CD4-positive, CD25-positive, alpha-beta regulatory T cell (primary cell): ENCODE data around the gene CHN1. TPM values are rescaled to one million over a fixed set of nuclear protein-coding genes. Genes with fewer than 3 reads are reported as not detected.

ENCODE experiments used
- ATAC-seq, 2 donors: fragments of 150-1000 bp; cut with Tn5 transposase; one replicate each; pipeline ENCODE4 v1.10.0; 2021; ENCODE audit warnings: low read depth in 2 of 2, moderate number of reproducible peaks in 2 of 2, moderate library complexity in 1 of 2
- DNase-seq, 3 donors: peaks; one replicate each; pipeline versions ENCODE4 v3.0.0 to v3.0.0-alpha.2; 2012 to 2022; ENCODE audit warnings: mixed read lengths in 1 of 3
- H3K27ac ChIP-seq: one replicate; pipeline ENCODE4 v1.7.0; 2013; ENCODE audit warnings: mild to moderate bottlenecking, low read length; ENCODE audit not compliant: insufficient read depth, poor library complexity, severe bottlenecking
- H3K27me3 ChIP-seq: one replicate; pipeline ENCODE4 v1.7.0; 2013; ENCODE audit warnings: low read length; ENCODE audit not compliant: control insufficient read depth, insufficient read depth
- H3K36me3 ChIP-seq: one replicate; pipeline ENCODE4 v1.7.0; 2013; ENCODE audit warnings: mild to moderate bottlenecking, low read length, moderate library complexity; ENCODE audit not compliant: control insufficient read depth, insufficient read depth
- H3K4me1 ChIP-seq: 2 replicates; pipeline ENCODE4 v1.7.0; 2013; ENCODE audit warnings: mild to moderate bottlenecking, low read length; ENCODE audit not compliant: insufficient read depth, control insufficient read depth, poor library complexity, severe bottlenecking
- H3K4me3 ChIP-seq: one replicate; pipeline ENCODE4 v1.7.0; 2013; ENCODE audit warnings: low read depth, mild to moderate bottlenecking, low read length, moderate library complexity
- H3K9me3 ChIP-seq, 2 experiments: 1 replicate in 1 of 2; 2 replicates in 1 of 2; pipeline ENCODE4 v1.7.0; 2013; ENCODE audit warnings: low read length in 2 of 2, mild to moderate bottlenecking in 1 of 2, moderate library complexity in 1 of 2; ENCODE audit not compliant: control insufficient read depth in 2 of 2
- H3K27ac Mint-ChIP-seq, 3 donors: one replicate each; pipeline ENCODE4 v1.8.0; 2020 to 2022; ENCODE audit warnings: mild to moderate bottlenecking in 3 of 3, mixed read lengths in 3 of 3, moderate library complexity in 2 of 3
- H3K27me3 Mint-ChIP-seq: one replicate; pipeline ENCODE4 v1.8.0; 2022; ENCODE audit warnings: mild to moderate bottlenecking, mixed read lengths
- H3K36me3 Mint-ChIP-seq: one replicate; pipeline ENCODE4 v1.8.0; 2020; ENCODE audit warnings: mixed read lengths
- H3K4me1 Mint-ChIP-seq, 4 donors: one replicate each; pipeline ENCODE4 v1.8.0; 2020 to 2022; ENCODE audit warnings: mixed read lengths in 4 of 4, mild to moderate bottlenecking in 1 of 4
- H3K4me3 Mint-ChIP-seq, 4 donors: one replicate each; pipeline ENCODE4 v1.8.0; 2020 to 2022; ENCODE audit warnings: mild to moderate bottlenecking in 4 of 4, mixed read lengths in 4 of 4, moderate library complexity in 3 of 4
- H3K9me3 Mint-ChIP-seq, 7 donors: one replicate each; pipeline ENCODE4 v1.8.0; 2020 to 2022; ENCODE audit warnings: mixed read lengths in 7 of 7, mild to moderate bottlenecking in 3 of 7, moderate library complexity in 2 of 7
- polyA plus RNA-seq, 4 donors: library from polyadenylated mRNA; unstranded; fragments of 300-500 nt; fragmentation: Illumina TruSeq; gene quantifications; one replicate each; pipeline ENCODE4 v1.2.3, GENCODE V29; 2021
- total RNA-seq: library from RNA; stranded (reverse); gene quantifications from one replicate; pipeline ENCODE4 v1.2.3, GENCODE V29; 2022

The CHN1 gene
- total and polyA plus RNA-seq, 5 donors from 2014 or later = 6.6 to 17.9 (median 12.0) TPM

GRCh38 chr2:174939046-174939445 is 66.1 kb downstream of the CHN1 start:
- H3K9me3 Mint-ChIP-seq = peaks cover 0 to 1% (median 0%) of the 10 kb centered on the region in 7 donors
- no peak for DNase-seq
- Histone ChIP-seq H3K4me1 (no peaks in the 10 kb centered on the region), H3K27ac (no peak overlapping the region), H3K9me3 (no peaks in the 10 kb centered on the region), H3K36me3 (no peaks in the 10 kb centered on the region), H3K4me3 (no peak overlapping the region), H3K27me3 (no peaks in the 10 kb centered on the region)
- no peaks in the 10 kb centered on the region for H3K36me3 Mint-ChIP-seq
- no peak overlapping the region for H3K4me3 Mint-ChIP-seq
- H3K27ac Mint-ChIP-seq = no peak overlapping the region
- ATAC-seq = no peak
- no peaks in the 10 kb centered on the region for H3K4me1 Mint-ChIP-seq
- no peaks in the 10 kb centered on the region for H3K27me3 Mint-ChIP-seq

GRCh38 chr2:174931724-174932123 is 73.5 kb downstream of the CHN1 start:
- no peaks in the 10 kb centered on the region for H3K36me3 ChIP-seq

GRCh38 chr2:174929786-174930185 is 75.4 kb downstream of the CHN1 start:
- no peak overlapping the region for H3K4me3 ChIP-seq
- no peaks in the 10 kb centered on the region for H3K4me1 Mint-ChIP-seq
- no peaks in the 10 kb centered on the region for H3K9me3 ChIP-seq
- no peak for ATAC-seq
- no peaks in the 10 kb centered on the region for H3K27me3 ChIP-seq
- H3K27ac ChIP-seq = no peak overlapping the region
- H3K4me1 ChIP-seq = no peaks in the 10 kb centered on the region
- H3K27me3 Mint-ChIP-seq = no peaks in the 10 kb centered on the region
- H3K9me3 Mint-ChIP-seq = no peaks in the 10 kb centered on the region
- no peaks in the 10 kb centered on the region for H3K36me3 ChIP-seq
- no peak overlapping the region for H3K4me3 Mint-ChIP-seq
- H3K27ac Mint-ChIP-seq = no peak overlapping the region
- no peak for DNase-seq
- H3K36me3 Mint-ChIP-seq = no peaks in the 10 kb centered on the region

More at GRCh38 chr2:174931724-174932123, 73.5 kb downstream of the CHN1 start:
- Histone ChIP-seq H3K27me3 (no peaks in the 10 kb centered on the region), H3K27ac (no peak overlapping the region), H3K4me3 (no peak overlapping the region), H3K4me1 (no peaks in the 10 kb centered on the region), H3K9me3 (no peaks in the 10 kb centered on the region)
- H3K27me3 Mint-ChIP-seq = no peaks in the 10 kb centered on the region
- no peaks in the 10 kb centered on the region for H3K36me3 Mint-ChIP-seq
- no peak overlapping the region for H3K4me3 Mint-ChIP-seq
- no peak for ATAC-seq
- no peaks in the 10 kb centered on the region for H3K4me1 Mint-ChIP-seq
- no peaks in the 10 kb centered on the region for H3K9me3 Mint-ChIP-seq
- DNase-seq = no peak
- no peak overlapping the region for H3K27ac Mint-ChIP-seq

GRCh38 chr2:174925046-174925784 is 80.0 kb downstream of the CHN1 start:
- DNase-seq (no peak), ATAC-seq (no peak)
- Histone ChIP-seq H3K27ac (no peak overlapping the region), H3K36me3 (no peaks in the 10 kb centered on the region), H3K4me1 (no peaks in the 10 kb centered on the region), H3K4me3 (no peak overlapping the region), H3K9me3 (no peaks in the 10 kb centered on the region), H3K27me3 (no peaks in the 10 kb centered on the region)
- Mint-ChIP-seq H3K9me3 (peaks cover 0 to 2% (median 0%) of the 10 kb centered on the region in 7 donors), H3K4me3 (no peak overlapping the region), H3K4me1 (no peaks in the 10 kb centered on the region), H3K27ac (no peak overlapping the region), H3K27me3 (peaks cover 5% of the 10 kb centered on the region), H3K36me3 (no peaks in the 10 kb centered on the region)

- Histone ChIP-seq H3K4me1 (no peaks in the 10 kb centered on the region), H3K36me3 (no peaks in the 10 kb centered on the region), H3K27ac (no peak overlapping the region), H3K4me3 (no peak overlapping the region), H3K27me3 (no peaks in the 10 kb centered on the region), H3K9me3 (no peaks in the 10 kb centered on the region)
- no peaks in the 10 kb centered on the region for H3K4me1 Mint-ChIP-seq
- no peak overlapping the region for H3K27ac Mint-ChIP-seq
- H3K4me3 Mint-ChIP-seq = no peak overlapping the region
- H3K36me3 Mint-ChIP-seq = no peaks in the 10 kb centered on the region
- peaks cover 5% of the 10 kb centered on the region for H3K27me3 Mint-ChIP-seq
- peaks cover 0 to 2% (median 0%) of the 10 kb centered on the region in 7 donors for H3K9me3 Mint-ChIP-seq
- ATAC-seq (no peak), DNase-seq (no peak)
Observed at GRCh38 chr2:174924061-174924693, 81.0 kb downstream of the CHN1 start.

GRCh38 chr2:174919947-174920595 is 85.1 kb downstream of the CHN1 start:
- DNase-seq (no peak), ATAC-seq (no peak)
- no peaks in the 10 kb centered on the region for H3K36me3 ChIP-seq
- H3K27ac ChIP-seq = no peak overlapping the region
- Mint-ChIP-seq H3K27me3 (peaks cover 8% of the 10 kb centered on the region), H3K4me3 (no peak overlapping the region), H3K27ac (peak overlapping the region in 1 of 3 donors; percentile 10), H3K36me3 (no peaks in the 10 kb centered on the region), H3K9me3 (peaks cover 0 to 2% (median 0%) of the 10 kb centered on the region in 7 donors), H3K4me1 (no peaks in the 10 kb centered on the region)
- no peaks in the 10 kb centered on the region for H3K27me3 ChIP-seq
- H3K4me3 ChIP-seq = no peak overlapping the region
- H3K9me3 ChIP-seq = no peaks in the 10 kb centered on the region
- H3K4me1 ChIP-seq = no peaks in the 10 kb centered on the region

GRCh38 chr2:174918886-174919526 is 86.2 kb downstream of the CHN1 start:
- H3K9me3 ChIP-seq = no peaks in the 10 kb centered on the region
- no peaks in the 10 kb centered on the region for H3K36me3 Mint-ChIP-seq
- no peaks in the 10 kb centered on the region for H3K4me1 ChIP-seq
- H3K27ac ChIP-seq = no peak overlapping the region
- peaks cover 6% of the 10 kb centered on the region for H3K27me3 Mint-ChIP-seq
- no peak overlapping the region for H3K4me3 Mint-ChIP-seq
- no peak overlapping the region for H3K27ac Mint-ChIP-seq
- H3K4me1 Mint-ChIP-seq = no peaks in the 10 kb centered on the region
- no peak overlapping the region for H3K4me3 ChIP-seq
- H3K9me3 Mint-ChIP-seq = peaks cover 0 to 2% (median 0%) of the 10 kb centered on the region in 7 donors
- H3K27me3 ChIP-seq = no peaks in the 10 kb centered on the region
- no peaks in the 10 kb centered on the region for H3K36me3 ChIP-seq
- DNase-seq (no peak), ATAC-seq (no peak)
